ENCODE measurements around the gene HTR3B.
"Not testable (repeated sequence)": the region's sequence is repeated elsewhere in the genome, so short reads cannot be mapped to it uniquely, and the experiment has no call there.

Gene HTR3B

GRCh38 chr11:113908098-113908497, 3.5 kb downstream of the HTR3B start:
- Histone ChIP-seq H3K27ac (ENCODE audit: low read length) (no peak overlapping the region), H3K27me3 (ENCODE audit: control insufficient read depth in 1 of 2, insufficient read depth in 2 of 2, low read length in 2 of 2) (peaks cover 0 to 2% of the 10 kb centered on the region in 2 donors), H3K4me3 (ENCODE audit: low read length in 2 of 2) (no peak overlapping the region), H3K4me1 (ENCODE audit: control insufficient read depth, insufficient read depth, low read length) (no peaks in the 10 kb centered on the region), H3K9ac (ENCODE audit: low read length in 2 of 2) (no peak overlapping the region), H3K36me3 (ENCODE audit: control insufficient read depth in 2 of 2, insufficient read depth in 2 of 2, low read length in 2 of 2) (no peaks in the 10 kb centered on the region), H3K9me3 (ENCODE audit: control insufficient read depth in 2 of 2, low read length in 2 of 2) (no peaks in the 10 kb centered on the region)

- not testable (repeated sequence) for H3K9ac ChIP-seq (ENCODE audit: low read length in 2 of 2); H3K27me3 ChIP-seq (ENCODE audit: control insufficient read depth in 1 of 2, insufficient read depth in 2 of 2, low read length in 2 of 2)
Measured at GRCh38 chr11:113911491-113911890, 6.9 kb downstream of the HTR3B start.

DNA sequence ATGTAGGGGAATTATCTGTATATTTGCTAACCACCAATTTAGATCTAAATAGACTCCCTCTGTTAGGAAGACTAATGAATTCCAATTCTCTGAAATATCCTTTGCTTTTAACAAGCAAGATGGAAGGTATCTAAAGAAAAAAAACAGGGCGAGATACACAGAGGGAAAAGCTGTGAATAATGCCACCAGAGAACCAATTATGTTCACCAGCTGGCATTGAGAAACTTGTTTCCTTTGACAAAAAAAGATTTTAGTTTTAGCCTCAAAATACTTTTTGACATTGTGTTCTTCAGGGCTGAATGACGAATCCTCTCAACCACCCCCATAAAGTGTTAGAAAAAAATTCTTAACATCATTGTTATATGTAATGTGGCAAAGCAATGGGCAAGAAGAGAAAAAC, 19.0 kb downstream of the HTR3B start:
- H3K9ac ChIP-seq (ENCODE audit: low read length in 2 of 2) = no peak overlapping the region
- no peaks in the 10 kb centered on the region for H3K9me3 ChIP-seq (ENCODE audit: control insufficient read depth in 2 of 2, low read length in 2 of 2)
- H3K36me3 ChIP-seq (ENCODE audit: control insufficient read depth in 2 of 2, insufficient read depth in 2 of 2, low read length in 2 of 2) = no peaks in the 10 kb centered on the region

More at GRCh38 chr11:113911491-113911890, 6.9 kb downstream of the HTR3B start:
- H3K4me1 ChIP-seq (ENCODE audit: control insufficient read depth, insufficient read depth, low read length); H3K4me3 ChIP-seq (ENCODE audit: low read length in 2 of 2); H3K36me3 ChIP-seq (ENCODE audit: control insufficient read depth in 2 of 2, insufficient read depth in 2 of 2, low read length in 2 of 2); H3K27ac ChIP-seq (ENCODE audit: low read length); H3K9me3 ChIP-seq (ENCODE audit: control insufficient read depth in 2 of 2, low read length in 2 of 2): not testable (repeated sequence)

GRCh38 chr11:113926273-113927197, 21.9 kb downstream of the HTR3B start:
- no peak overlapping the region for H3K27ac ChIP-seq (ENCODE audit: low read length)
- H3K4me3 ChIP-seq (ENCODE audit: low read length in 2 of 2) = no peak overlapping the region
- H3K27me3 ChIP-seq (ENCODE audit: control insufficient read depth in 1 of 2, insufficient read depth in 2 of 2, low read length in 2 of 2) = no peaks in the 10 kb centered on the region
- H3K9me3 ChIP-seq (ENCODE audit: control insufficient read depth in 2 of 2, low read length in 2 of 2) = no peaks in the 10 kb centered on the region
- H3K36me3 ChIP-seq (ENCODE audit: control insufficient read depth in 2 of 2, insufficient read depth in 2 of 2, low read length in 2 of 2) = no peaks in the 10 kb centered on the region
- no peaks in the 10 kb centered on the region for H3K4me1 ChIP-seq (ENCODE audit: control insufficient read depth, insufficient read depth, low read length)
- no peak overlapping the region for H3K9ac ChIP-seq (ENCODE audit: low read length in 2 of 2)

More for the DNA sequence above, 19.0 kb downstream of the HTR3B start:
- Histone ChIP-seq H3K4me3 (ENCODE audit: low read length in 2 of 2) (no peak overlapping the region), H3K27me3 (ENCODE audit: control insufficient read depth in 1 of 2, insufficient read depth in 2 of 2, low read length in 2 of 2) (no peaks in the 10 kb centered on the region), H3K27ac (ENCODE audit: low read length) (no peak overlapping the region), H3K4me1 (ENCODE audit: control insufficient read depth, insufficient read depth, low read length) (no peaks in the 10 kb centered on the region)

DNA sequence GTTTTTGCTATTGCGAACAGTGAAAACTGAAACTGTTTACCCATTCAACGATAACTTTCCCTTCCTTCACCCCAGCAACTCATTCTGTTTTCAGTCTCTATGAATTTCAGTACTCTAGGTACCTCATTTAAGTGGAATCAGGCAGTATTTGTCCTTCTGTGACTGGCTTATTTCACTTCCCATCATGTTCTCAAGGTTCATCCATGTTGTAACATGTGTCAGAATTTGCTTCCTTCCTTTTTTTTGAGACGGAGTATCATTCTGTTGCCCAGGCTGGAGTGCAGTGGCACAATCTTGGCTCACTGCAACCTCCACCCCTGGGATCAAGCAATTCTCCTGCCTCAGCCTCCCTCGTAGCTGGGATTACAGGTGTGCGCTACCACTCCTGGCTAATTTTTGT, 23.7 kb downstream of the HTR3B start:
- no peak overlapping the region for H3K27ac ChIP-seq (ENCODE audit: low read length)
- H3K9me3 ChIP-seq (ENCODE audit: control insufficient read depth in 2 of 2, low read length in 2 of 2) = no peaks in the 10 kb centered on the region
- no peak overlapping the region for H3K9ac ChIP-seq (ENCODE audit: low read length in 2 of 2)
- no peaks in the 10 kb centered on the region for H3K36me3 ChIP-seq (ENCODE audit: control insufficient read depth in 2 of 2, insufficient read depth in 2 of 2, low read length in 2 of 2)
- H3K4me1 ChIP-seq (ENCODE audit: control insufficient read depth, insufficient read depth, low read length) = no peaks in the 10 kb centered on the region
- H3K4me3 ChIP-seq (ENCODE audit: low read length in 2 of 2) = no peak overlapping the region
- H3K27me3 ChIP-seq (ENCODE audit: control insufficient read depth in 1 of 2, insufficient read depth in 2 of 2, low read length in 2 of 2) = no peaks in the 10 kb centered on the region

- Histone ChIP-seq H3K27ac (ENCODE audit: low read length) (no peak overlapping the region), H3K4me1 (ENCODE audit: control insufficient read depth, insufficient read depth, low read length) (no peaks in the 10 kb centered on the region), H3K27me3 (ENCODE audit: control insufficient read depth in 1 of 2, insufficient read depth in 2 of 2, low read length in 2 of 2) (peaks cover 0 to 3% of the 10 kb centered on the region in 2 donors), H3K4me3 (ENCODE audit: low read length in 2 of 2) (no peak overlapping the region), H3K9me3 (ENCODE audit: control insufficient read depth in 2 of 2, low read length in 2 of 2) (no peaks in the 10 kb centered on the region), H3K36me3 (ENCODE audit: control insufficient read depth in 2 of 2, insufficient read depth in 2 of 2, low read length in 2 of 2) (no peaks in the 10 kb centered on the region), H3K9ac (ENCODE audit: low read length in 2 of 2) (no peak overlapping the region)
Measured at GRCh38 chr11:113932788-113933187, 28.2 kb downstream of the HTR3B start.

GRCh38 chr11:113934193-113934592, 29.6 kb downstream of the HTR3B start:
- not testable (repeated sequence) for H3K9ac ChIP-seq (ENCODE audit: low read length in 2 of 2); H3K27me3 ChIP-seq (ENCODE audit: control insufficient read depth in 1 of 2, insufficient read depth in 2 of 2, low read length in 2 of 2); H3K36me3 ChIP-seq (ENCODE audit: control insufficient read depth in 2 of 2, insufficient read depth in 2 of 2, low read length in 2 of 2); H3K4me3 ChIP-seq (ENCODE audit: low read length in 2 of 2); H3K4me1 ChIP-seq (ENCODE audit: control insufficient read depth, insufficient read depth, low read length); H3K9me3 ChIP-seq (ENCODE audit: control insufficient read depth in 2 of 2, low read length in 2 of 2); H3K27ac ChIP-seq (ENCODE audit: low read length)

DNA sequence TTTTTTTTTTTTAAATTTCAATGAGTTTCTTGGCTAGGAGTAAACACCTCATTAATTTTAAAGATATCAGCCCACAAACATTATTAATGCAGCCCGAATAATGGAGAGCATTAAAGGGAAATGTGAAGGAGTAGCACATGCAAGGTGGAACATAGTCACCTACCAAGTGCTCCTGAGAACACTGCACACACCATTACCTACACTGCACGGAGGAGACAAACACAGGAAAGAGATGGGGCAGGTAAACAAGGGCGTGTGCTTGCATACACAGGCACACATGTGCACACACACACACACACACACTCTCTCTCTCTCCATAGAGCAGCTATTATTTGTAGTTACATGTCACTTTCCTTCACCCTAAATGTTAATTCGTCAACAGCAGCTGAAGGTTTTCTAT, 30.2 kb downstream of the HTR3B start:
- Histone ChIP-seq H3K9me3 (ENCODE audit: control insufficient read depth in 2 of 2, low read length in 2 of 2) (no peaks in the 10 kb centered on the region), H3K9ac (ENCODE audit: low read length in 2 of 2) (no peak overlapping the region), H3K4me1 (ENCODE audit: control insufficient read depth, insufficient read depth, low read length) (no peaks in the 10 kb centered on the region), H3K27ac (ENCODE audit: low read length) (no peak overlapping the region), H3K27me3 (ENCODE audit: control insufficient read depth in 1 of 2, insufficient read depth in 2 of 2, low read length in 2 of 2) (peaks cover 0 to 3% of the 10 kb centered on the region in 2 donors), H3K4me3 (ENCODE audit: low read length in 2 of 2) (no peak overlapping the region), H3K36me3 (ENCODE audit: control insufficient read depth in 2 of 2, insufficient read depth in 2 of 2, low read length in 2 of 2) (no peaks in the 10 kb centered on the region)

DNA sequence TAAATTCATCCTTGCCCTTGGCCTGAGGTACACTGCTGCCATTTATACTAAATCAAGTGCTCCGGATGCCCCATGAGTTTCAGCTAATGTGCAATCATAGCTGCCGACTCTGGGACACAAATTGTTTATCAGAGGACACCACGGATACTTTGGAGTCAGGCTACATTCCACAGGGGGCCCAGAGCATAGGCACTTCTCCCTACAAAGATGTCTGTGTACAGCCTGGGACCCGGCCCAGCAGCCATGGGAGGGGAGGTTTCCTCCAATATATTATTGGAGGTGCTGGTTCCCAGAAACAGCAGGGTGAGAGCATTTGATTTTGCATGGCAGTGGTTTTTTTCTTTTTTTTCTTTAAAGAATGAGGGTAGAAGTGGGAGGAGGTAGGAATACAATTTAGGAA, 31.3 kb downstream of the HTR3B start:
- H3K36me3 ChIP-seq (ENCODE audit: control insufficient read depth in 2 of 2, insufficient read depth in 2 of 2, low read length in 2 of 2) = no peaks in the 10 kb centered on the region
- no peaks in the 10 kb centered on the region for H3K9me3 ChIP-seq (ENCODE audit: control insufficient read depth in 2 of 2, low read length in 2 of 2)
- H3K4me1 ChIP-seq (ENCODE audit: control insufficient read depth, insufficient read depth, low read length) = no peaks in the 10 kb centered on the region
- peaks cover 0 to 3% of the 10 kb centered on the region in 2 donors for H3K27me3 ChIP-seq (ENCODE audit: control insufficient read depth in 1 of 2, insufficient read depth in 2 of 2, low read length in 2 of 2)
- no peak overlapping the region for H3K9ac ChIP-seq (ENCODE audit: low read length in 2 of 2)
- no peak overlapping the region for H3K4me3 ChIP-seq (ENCODE audit: low read length in 2 of 2)
- H3K27ac ChIP-seq (ENCODE audit: low read length) = no peak overlapping the region

- Histone ChIP-seq H3K4me3 (ENCODE audit: low read length in 2 of 2) (no peak overlapping the region), H3K36me3 (ENCODE audit: control insufficient read depth in 2 of 2, insufficient read depth in 2 of 2, low read length in 2 of 2) (no peaks in the 10 kb centered on the region), H3K9ac (ENCODE audit: low read length in 2 of 2) (no peak overlapping the region), H3K9me3 (ENCODE audit: control insufficient read depth in 2 of 2, low read length in 2 of 2) (no peaks in the 10 kb centered on the region), H3K27me3 (ENCODE audit: control insufficient read depth in 1 of 2, insufficient read depth in 2 of 2, low read length in 2 of 2) (peaks cover 0 to 3% of the 10 kb centered on the region in 2 donors), H3K4me1 (ENCODE audit: control insufficient read depth, insufficient read depth, low read length) (no peaks in the 10 kb centered on the region), H3K27ac (ENCODE audit: low read length) (no peak overlapping the region)
Measured at GRCh38 chr11:113937918-113938317, 33.3 kb downstream of the HTR3B start.

DNA sequence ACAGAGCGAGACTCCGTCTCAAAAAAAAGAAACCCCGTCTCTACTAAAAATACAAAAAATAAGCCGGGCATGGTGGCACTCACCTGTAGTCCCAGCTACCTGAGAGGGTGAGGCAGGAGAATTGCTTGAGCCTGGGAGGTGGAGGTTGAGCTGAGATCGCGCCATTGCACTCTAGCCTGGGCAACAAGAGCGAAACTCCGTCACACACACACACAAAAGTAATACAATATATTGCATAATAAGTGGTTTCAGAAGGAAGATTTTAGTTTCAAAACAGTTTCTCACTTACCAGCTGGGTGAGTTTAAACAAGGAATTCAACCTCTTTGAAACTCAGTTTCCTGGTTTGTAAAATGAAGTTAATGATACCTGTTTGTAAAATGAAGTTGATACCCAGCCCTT, 37.7 kb downstream of the HTR3B start:
- Histone ChIP-seq H3K27ac (ENCODE audit: low read length) (no peak overlapping the region), H3K27me3 (ENCODE audit: control insufficient read depth in 1 of 2, insufficient read depth in 2 of 2, low read length in 2 of 2) (peaks cover 0 to 4% of the 10 kb centered on the region in 2 donors)

More for the DNA sequence above, 37.7 kb downstream of the HTR3B start:
- Histone ChIP-seq H3K4me3 (ENCODE audit: low read length in 2 of 2) (no peak overlapping the region), H3K4me1 (ENCODE audit: control insufficient read depth, insufficient read depth, low read length) (no peaks in the 10 kb centered on the region), H3K9me3 (ENCODE audit: control insufficient read depth in 2 of 2, low read length in 2 of 2) (no peaks in the 10 kb centered on the region), H3K36me3 (ENCODE audit: control insufficient read depth in 2 of 2, insufficient read depth in 2 of 2, low read length in 2 of 2) (no peaks in the 10 kb centered on the region), H3K9ac (ENCODE audit: low read length in 2 of 2) (no peak overlapping the region)

Data from stomach smooth muscle (tissue), 2 donors.